Adrenal gland (tissue), 12 donors: ENCODE measurements around the gene SBF2. TPM values are rescaled to one million over a fixed set of nuclear protein-coding genes. Genes with fewer than 3 reads are reported as not detected.

Source experiments
- DNase-seq, 7 donors: peaks; one replicate each; pipeline ENCODE4 v3.0.0-alpha.2; 2019 to 2020
- H3K27ac ChIP-seq, 5 donors: fragments of 200-600 bp; sonication (generic) in 4 of 5; 1 replicate in 3 of 5; 2 replicates in 2 of 5; pipeline versions ENCODE4 v1.5.1 to v1.8.0; 2016 to 2020; ENCODE audit warnings: mild to moderate bottlenecking in 1 of 5
- H3K27me3 ChIP-seq: fragments of 200-600 bp; 2 replicates; pipeline ENCODE4 v1.8.0; 2021
- H3K36me3 ChIP-seq, 2 donors: fragments of 200-600 bp; replicated peaks in 1 of 2; 1 replicate in 1 of 2; 2 replicates in 1 of 2; pipeline versions ENCODE4 v1.5.1 to v1.8.0; 2018 to 2022
- H3K4me1 ChIP-seq, 2 donors: fragments of 200-600 bp; replicated peaks in 1 of 2; 1 replicate in 1 of 2; 2 replicates in 1 of 2; pipeline versions ENCODE4 v1.5.1 to v1.8.0; 2018 to 2021
- H3K4me3 ChIP-seq, 4 donors: fragments of 200-600 bp; sonication (generic) in 3 of 4; one replicate each; pipeline ENCODE4 v1.5.1; 2016 to 2018
- H3K9me3 ChIP-seq, 3 donors: fragments of 200-600 bp; sonication (generic) in 1 of 3; replicated peaks in 1 of 3; 1 replicate in 2 of 3; 2 replicates in 1 of 3; pipeline versions ENCODE4 v1.5.1 to v1.8.0; 2016 to 2021
- POLR2A ChIP-seq, 2 donors: fragments of 450-650 bp; IDR thresholded peaks; one replicate each; pipeline ENCODE4 v1.6.1; 2017; ENCODE audit warnings: antibody characterized with exemption in 2 of 2, mild to moderate bottlenecking in 2 of 2, moderate library complexity in 1 of 2
- WGBS, 4 donors: extraction: QIAGEN DNeasy Blood & Tissue Kit in 2 of 4; methylation state at CpG; one replicate each; pipeline versions ENCODE4 v1.1.5 to v1.1.7; 2013 to 2017; 5-methylcytosine and 5-hydroxymethylcytosine counted together
- intact Hi-C, 2 donors: fragments of 100-400 bp; cut with DNase I; formaldehyde crosslinking; loops; one replicate each; pipeline versions ENCODE4 v1.14.1 to v1.15.0; 2022 to 2023
- polyA plus RNA-seq, 3 donors: library from polyadenylated mRNA; stranded (reverse); fragments of 200-250 nt in 2 of 3; fragments of 350-450 nt in 1 of 3; fragmentation: Illumina TruSeq in 1 of 3; extraction: RNeasy Lipid Tissue Mini Kit (QIAGEN cat#74804) in 1 of 3; gene quantifications; one replicate each; pipeline ENCODE4 v1.2.3, GENCODE V29; 2013 to 2014
- total RNA-seq, 9 donors: library from RNA; depleted of rRNA in 4 of 9; stranded (reverse); fragments of >200 nt in 4 of 9; fragments of 120-200 nt in 1 of 9; fragmentation: NEBNext Ultra II Directional in 1 of 9; extraction: Animal tissue kit (Norgen Biotek cat#: 25700) in 1 of 9; gene quantifications; one replicate each; pipeline versions ENCODE4 v1.1.0 to v1.2.4, GENCODE V29; 2013 to 2023
- TF ChIP-seq, protein P1 (sequence below), 6 experiments: fragments of 450-650 bp in 4 of 6; fragments of 200-600 bp in 2 of 6; sonication (generic) in 1 of 6; IDR thresholded peaks; 1 replicate in 5 of 6; 2 replicates in 1 of 6; pipeline versions ENCODE4 v1.5.1 to v1.8.0; 2016 to 2021; ENCODE audit warnings: antibody characterized with exemption in 6 of 6, mild to moderate bottlenecking in 2 of 6, moderate library complexity in 1 of 6
- donor health status: healthy with polysubstance abuse.
- donor health status: Bipolar disorder and iron deficiency.
- donor health status: DM: yes; HTN: yes; CAD: no.
- donor health status: DM: no; HTN: no; CAD: no.
- donor health status: DM: no; HTN: no; CAD: no.
- donor health status: DM: yes; HTN: yes; CAD: no.

SBF2 gene
- total and polyA plus RNA-seq, 12 donors, result 12.5 to 66.7 (median 38.0) TPM

GRCh38 chr11:10307022-10307399 is 13.0 kb upstream of the SBF2 start:
- Histone ChIP-seq H3K27ac (peak overlapping the region in 3 of 5 donors; percentile 71 to 81 (median 78)), H3K36me3 (no peaks in the 10 kb centered on the region), H3K4me3 (peak overlapping the region in 2 of 4 donors; percentile 25 to 67), H3K9me3 (no peaks in the 10 kb centered on the region), H3K27me3 (no peaks in the 10 kb centered on the region), H3K4me1 (peaks cover 13 to 41% of the 10 kb centered on the region in 2 donors)
- intact Hi-C loops, result loop anchor here (5.0 to 10.0 kb wide), 3 partner anchors 95 to 552 kb away; no protein-coding TSS in a partner anchor
- DNase-seq, result no peak
- TF ChIP-seq POLR2A (IDR thresholded peaks at IDR 0.05), result no peak
- TF ChIP-seq, protein P1, sequence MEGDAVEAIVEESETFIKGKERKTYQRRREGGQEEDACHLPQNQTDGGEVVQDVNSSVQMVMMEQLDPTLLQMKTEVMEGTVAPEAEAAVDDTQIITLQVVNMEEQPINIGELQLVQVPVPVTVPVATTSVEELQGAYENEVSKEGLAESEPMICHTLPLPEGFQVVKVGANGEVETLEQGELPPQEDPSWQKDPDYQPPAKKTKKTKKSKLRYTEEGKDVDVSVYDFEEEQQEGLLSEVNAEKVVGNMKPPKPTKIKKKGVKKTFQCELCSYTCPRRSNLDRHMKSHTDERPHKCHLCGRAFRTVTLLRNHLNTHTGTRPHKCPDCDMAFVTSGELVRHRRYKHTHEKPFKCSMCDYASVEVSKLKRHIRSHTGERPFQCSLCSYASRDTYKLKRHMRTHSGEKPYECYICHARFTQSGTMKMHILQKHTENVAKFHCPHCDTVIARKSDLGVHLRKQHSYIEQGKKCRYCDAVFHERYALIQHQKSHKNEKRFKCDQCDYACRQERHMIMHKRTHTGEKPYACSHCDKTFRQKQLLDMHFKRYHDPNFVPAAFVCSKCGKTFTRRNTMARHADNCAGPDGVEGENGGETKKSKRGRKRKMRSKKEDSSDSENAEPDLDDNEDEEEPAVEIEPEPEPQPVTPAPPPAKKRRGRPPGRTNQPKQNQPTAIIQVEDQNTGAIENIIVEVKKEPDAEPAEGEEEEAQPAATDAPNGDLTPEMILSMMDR (IDR thresholded peaks at IDR 0.05), result no peak
- 43 to 51% (median 45%) methylated on average over 9 of the region's 9 CpGs for WGBS, 4 donors

GRCh38 chr11:10305964-10306918 is 12.2 kb upstream of the SBF2 start:
- Histone ChIP-seq H3K4me1 (peaks cover 17 to 45% of the 10 kb centered on the region in 2 donors), H3K9me3 (no peaks in the 10 kb centered on the region), H3K27me3 (no peaks in the 10 kb centered on the region), H3K36me3 (no peaks in the 10 kb centered on the region), H3K4me3 (peak overlapping the region in 2 of 4 donors; percentile 44 to 67), H3K27ac (peak overlapping the region in 4 of 5 donors; percentile 2 to 94 (median 72))
- TF ChIP-seq POLR2A (IDR thresholded peaks at IDR 0.05), result no peak
- TF ChIP-seq, protein P1 (IDR thresholded peaks at IDR 0.05), result no peak
- WGBS, 4 donors, result 29 to 61% (median 48%) methylated on average over 11 to 65 of the region's 65 CpGs
- DNase-seq, result peak in 1 of 7 donors; percentile 27
- intact Hi-C loops, result loop anchor here (2.0 to 10.0 kb wide), 4 partner anchors 94 to 551 kb away; no protein-coding TSS in a partner anchor

- Histone ChIP-seq H3K27me3 (no peaks in the 10 kb centered on the region), H3K4me3 (peak overlapping the region in 2 of 4 donors; percentile 44 to 67), H3K4me1 (peaks cover 17 to 45% of the 10 kb centered on the region in 2 donors), H3K36me3 (no peaks in the 10 kb centered on the region), H3K9me3 (no peaks in the 10 kb centered on the region), H3K27ac (peak overlapping the region in 4 of 5 donors; percentile 2 to 94 (median 72))
- peak in 2 of 7 donors; percentile 44 to 71 for DNase-seq
- 10 to 20% (median 14%) methylated on average over 27 to 51 of the region's 51 CpGs for WGBS, 4 donors
- TF ChIP-seq POLR2A (IDR thresholded peaks at IDR 0.05), result no peak
- TF ChIP-seq, protein P1 (IDR thresholded peaks at IDR 0.05), result no peak
- intact Hi-C loops, result loop anchor here (2.0 to 10.0 kb wide), 4 partner anchors 93 to 551 kb away; no protein-coding TSS in a partner anchor
These were observed 11.4 kb upstream of the SBF2 start for GRCh38 chr11:10305262-10305963.
